Measurements from ENCODE around the gene PPP2R2C. TPM values are rescaled to one million over a fixed set of nuclear protein-coding genes. Genes with fewer than 3 reads are reported as not detected.

The PPP2R2C gene
- total RNA-seq, 6 experiments from 2014 or later, result 0.14 to 0.25 (median 0.23) TPM; not detected in 2

DNA sequence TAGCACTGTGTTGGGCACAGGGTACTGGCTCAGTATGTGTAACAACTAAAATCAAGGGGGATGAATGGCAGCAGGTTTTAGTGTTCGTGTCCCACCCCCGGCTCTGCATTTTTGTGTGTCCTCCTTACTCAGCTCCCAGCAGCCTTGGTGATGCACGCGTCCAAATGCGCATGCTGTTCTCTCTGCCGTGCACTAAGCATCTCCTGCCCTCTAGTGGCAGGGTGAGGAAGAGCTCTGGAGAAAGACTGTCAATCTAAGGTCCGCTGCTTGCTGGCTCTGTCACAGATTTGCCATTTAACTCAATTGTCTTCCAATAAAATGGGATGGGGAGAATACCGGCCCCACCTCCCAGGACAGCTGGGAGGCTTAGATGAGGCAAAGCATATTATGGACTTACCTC, 141.4 kb downstream of the PPP2R2C start:
- no peaks in the 10 kb centered on the region for H3K36me3 Mint-ChIP-seq (ENCODE audit: low read depth)
- no peaks in the 10 kb centered on the region; the same call in 1 of the 2 replicates for H3K9me3 Mint-ChIP-seq

GRCh38 chr4:6330384-6330767, 142.0 kb downstream of the PPP2R2C start:
- DNase-seq, result no peak
- H3K27me3 Mint-ChIP-seq (ENCODE audit: insufficient read depth), result peaks cover 20% of the 10 kb centered on the region
- H3K4me3 Mint-ChIP-seq, result no peak overlapping the region
- H3K36me3 Mint-ChIP-seq (ENCODE audit: low read depth), result no peaks in the 10 kb centered on the region
- TF ChIP-seq CTCF (IDR thresholded peaks at IDR 0.05), result no peak
- no peaks in the 10 kb centered on the region; the same call in 1 of the 2 replicates for H3K9me3 Mint-ChIP-seq
- H3K27ac Mint-ChIP-seq, result no peak overlapping the region
- no peaks in the 10 kb centered on the region for H3K4me1 Mint-ChIP-seq (ENCODE audit: low read depth)

More for the DNA sequence above, 141.4 kb downstream of the PPP2R2C start:
- no peak overlapping the region for H3K4me3 Mint-ChIP-seq
- TF ChIP-seq CTCF (IDR thresholded peaks at IDR 0.05), result peak; percentile 83
- peak; percentile 17 for DNase-seq
- H3K27me3 Mint-ChIP-seq (ENCODE audit: insufficient read depth), result peaks cover 20% of the 10 kb centered on the region
- H3K4me1 Mint-ChIP-seq (ENCODE audit: low read depth), result no peaks in the 10 kb centered on the region
- H3K27ac Mint-ChIP-seq, result no peak overlapping the region

GRCh38 chr4:6329478-6330383, 142.7 kb downstream of the PPP2R2C start:
- H3K27ac Mint-ChIP-seq, result no peak overlapping the region
- no peaks in the 10 kb centered on the region for H3K36me3 Mint-ChIP-seq (ENCODE audit: low read depth)
- no peaks in the 10 kb centered on the region; the same call in 1 of the 2 replicates for H3K9me3 Mint-ChIP-seq
- TF ChIP-seq CTCF (IDR thresholded peaks at IDR 0.05), result no peak
- H3K4me1 Mint-ChIP-seq (ENCODE audit: low read depth), result no peaks in the 10 kb centered on the region
- H3K27me3 Mint-ChIP-seq (ENCODE audit: insufficient read depth), result peaks cover 18% of the 10 kb centered on the region
- H3K4me3 Mint-ChIP-seq, result no peak overlapping the region
- DNase-seq, result no peak

GRCh38 chr4:6328526-6328925, 143.9 kb downstream of the PPP2R2C start:
- no peak for TF ChIP-seq CTCF (IDR thresholded peaks at IDR 0.05)
- no peaks in the 10 kb centered on the region; the same call in 1 of the 2 replicates for H3K9me3 Mint-ChIP-seq
- no peaks in the 10 kb centered on the region for H3K36me3 Mint-ChIP-seq (ENCODE audit: low read depth)
- no peak overlapping the region for H3K4me3 Mint-ChIP-seq
- H3K27ac Mint-ChIP-seq, result no peak overlapping the region
- DNase-seq, result no peak
- no peaks in the 10 kb centered on the region for H3K4me1 Mint-ChIP-seq (ENCODE audit: low read depth)
- H3K27me3 Mint-ChIP-seq (ENCODE audit: insufficient read depth), result peaks cover 14% of the 10 kb centered on the region

GRCh38 chr4:6327220-6327917, 145.0 kb downstream of the PPP2R2C start:
- Mint-ChIP-seq H3K9me3 (no peaks in the 10 kb centered on the region; the same call in 1 of the 2 replicates), H3K4me3 (no peak overlapping the region), H3K27ac (no peak overlapping the region), H3K4me1 (ENCODE audit: low read depth) (no peaks in the 10 kb centered on the region), H3K36me3 (ENCODE audit: low read depth) (no peaks in the 10 kb centered on the region), H3K27me3 (ENCODE audit: insufficient read depth) (peaks cover 13% of the 10 kb centered on the region)
- TF ChIP-seq CTCF (IDR thresholded peaks at IDR 0.05), result peak; percentile 98
- peak; percentile 50 for DNase-seq

Data from HFFc6 (cell line).